ENCODE data around the gene NTHL1.

Gene NTHL1

DNA sequence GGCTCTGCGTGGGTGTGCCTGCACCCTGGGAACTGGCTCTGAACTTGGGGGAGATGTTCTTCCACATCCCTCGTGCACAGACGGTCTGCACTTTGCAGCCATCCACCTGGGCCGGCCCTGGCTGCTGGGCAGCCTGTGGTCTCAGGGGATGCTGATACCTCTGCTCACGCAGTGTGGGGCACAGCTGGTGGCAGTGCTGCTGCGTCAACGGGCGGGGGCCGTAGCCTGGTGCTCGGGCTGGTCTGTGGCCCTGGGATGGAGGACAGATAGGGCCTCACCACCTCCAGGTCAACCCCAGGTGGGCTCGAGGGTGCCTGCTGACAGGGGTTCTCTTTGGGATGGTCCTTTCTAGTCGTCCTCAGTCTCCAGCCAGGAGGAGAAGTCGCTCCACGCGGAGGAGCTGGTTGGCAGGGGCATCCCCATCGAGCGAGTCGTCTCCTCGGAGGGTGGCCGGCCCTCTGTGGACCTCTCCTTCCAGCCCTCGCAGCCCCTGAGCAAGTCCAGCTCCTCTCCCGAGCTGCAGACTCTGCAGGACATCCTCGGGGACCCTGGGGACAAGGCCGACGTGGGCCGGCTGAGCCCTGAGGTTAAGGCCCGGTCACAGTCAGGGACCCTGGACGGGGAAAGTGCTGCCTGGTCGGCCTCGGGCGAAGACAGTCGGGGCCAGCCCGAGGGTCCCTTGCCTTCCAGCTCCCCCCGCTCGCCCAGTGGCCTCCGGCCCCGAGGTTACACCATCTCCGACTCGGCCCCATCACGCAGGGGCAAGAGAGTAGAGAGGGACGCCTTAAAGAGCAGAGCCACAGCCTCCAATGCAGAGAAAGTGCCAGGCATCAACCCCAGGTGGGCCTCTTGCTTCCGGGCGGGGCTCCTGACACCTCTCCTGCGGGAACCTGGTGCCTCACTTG lies 36.5 kb upstream of the NTHL1 start:
- no peak overlapping the region for H3K4me3 ChIP-seq (replicated peaks in 1 of 2; ENCODE audit: low read depth in 2 of 2, low read length in 2 of 2)
- TF ChIP-seq, protein P1, sequence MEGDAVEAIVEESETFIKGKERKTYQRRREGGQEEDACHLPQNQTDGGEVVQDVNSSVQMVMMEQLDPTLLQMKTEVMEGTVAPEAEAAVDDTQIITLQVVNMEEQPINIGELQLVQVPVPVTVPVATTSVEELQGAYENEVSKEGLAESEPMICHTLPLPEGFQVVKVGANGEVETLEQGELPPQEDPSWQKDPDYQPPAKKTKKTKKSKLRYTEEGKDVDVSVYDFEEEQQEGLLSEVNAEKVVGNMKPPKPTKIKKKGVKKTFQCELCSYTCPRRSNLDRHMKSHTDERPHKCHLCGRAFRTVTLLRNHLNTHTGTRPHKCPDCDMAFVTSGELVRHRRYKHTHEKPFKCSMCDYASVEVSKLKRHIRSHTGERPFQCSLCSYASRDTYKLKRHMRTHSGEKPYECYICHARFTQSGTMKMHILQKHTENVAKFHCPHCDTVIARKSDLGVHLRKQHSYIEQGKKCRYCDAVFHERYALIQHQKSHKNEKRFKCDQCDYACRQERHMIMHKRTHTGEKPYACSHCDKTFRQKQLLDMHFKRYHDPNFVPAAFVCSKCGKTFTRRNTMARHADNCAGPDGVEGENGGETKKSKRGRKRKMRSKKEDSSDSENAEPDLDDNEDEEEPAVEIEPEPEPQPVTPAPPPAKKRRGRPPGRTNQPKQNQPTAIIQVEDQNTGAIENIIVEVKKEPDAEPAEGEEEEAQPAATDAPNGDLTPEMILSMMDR (IDR thresholded peaks at IDR 0.05; ENCODE audit: low read depth, low read length): no peak
- no peak for DNase-seq (ENCODE audit: low read depth in 2 of 2)

DNA sequence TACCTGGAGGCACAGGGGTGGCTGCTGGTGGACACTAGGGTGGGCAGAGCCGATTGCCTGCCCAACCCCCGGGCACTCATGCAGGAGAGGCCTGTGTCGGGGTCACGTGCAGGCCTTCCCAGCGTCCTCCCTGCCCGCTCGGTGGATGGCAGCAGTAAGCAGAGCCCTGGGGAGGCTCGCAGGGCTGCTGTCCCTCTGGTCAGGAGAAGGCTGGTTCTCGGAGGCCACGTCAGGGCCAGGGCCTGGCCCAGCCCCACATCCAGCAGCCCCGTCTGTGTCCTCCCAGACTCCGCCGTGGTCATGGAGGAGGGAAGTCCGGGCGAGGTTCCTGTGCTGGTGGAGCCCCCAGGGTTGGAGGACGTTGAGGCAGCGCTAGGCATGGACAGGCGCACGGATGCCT lies 35.8 kb upstream of the NTHL1 start:
- no peak for DNase-seq (ENCODE audit: low read depth in 2 of 2)
- no peak overlapping the region for H3K4me3 ChIP-seq (replicated peaks in 1 of 2; ENCODE audit: low read depth in 2 of 2, low read length in 2 of 2)
- TF ChIP-seq, protein P1 (IDR thresholded peaks at IDR 0.05; ENCODE audit: low read depth, low read length): no peak

DNA sequence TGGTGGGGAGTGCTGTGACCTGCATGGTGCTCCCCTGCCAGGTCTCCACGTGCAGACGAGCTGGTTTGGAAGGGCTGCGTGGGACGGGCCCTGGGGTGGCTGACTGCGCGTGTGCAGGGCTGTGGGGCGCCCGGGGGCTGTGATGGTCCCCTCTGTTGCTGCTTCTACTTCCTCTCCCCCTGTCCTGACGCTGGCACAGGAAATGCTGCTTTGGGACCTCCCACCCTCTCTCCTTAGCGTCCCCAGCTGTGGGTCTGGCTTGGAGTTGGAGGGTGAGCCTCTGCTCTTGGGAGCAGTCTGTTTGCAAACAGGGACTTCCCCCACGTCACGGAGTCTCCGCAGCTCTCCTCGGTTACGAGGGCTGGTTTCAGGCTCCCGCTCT lies 35.3 kb upstream of the NTHL1 start:
- H3K4me3 ChIP-seq (replicated peaks in 1 of 2; ENCODE audit: low read depth in 2 of 2, low read length in 2 of 2): no peak overlapping the region
- no peak for DNase-seq (ENCODE audit: low read depth in 2 of 2)
- TF ChIP-seq, protein P1 (IDR thresholded peaks at IDR 0.05; ENCODE audit: low read depth, low read length): no peak

DNA sequence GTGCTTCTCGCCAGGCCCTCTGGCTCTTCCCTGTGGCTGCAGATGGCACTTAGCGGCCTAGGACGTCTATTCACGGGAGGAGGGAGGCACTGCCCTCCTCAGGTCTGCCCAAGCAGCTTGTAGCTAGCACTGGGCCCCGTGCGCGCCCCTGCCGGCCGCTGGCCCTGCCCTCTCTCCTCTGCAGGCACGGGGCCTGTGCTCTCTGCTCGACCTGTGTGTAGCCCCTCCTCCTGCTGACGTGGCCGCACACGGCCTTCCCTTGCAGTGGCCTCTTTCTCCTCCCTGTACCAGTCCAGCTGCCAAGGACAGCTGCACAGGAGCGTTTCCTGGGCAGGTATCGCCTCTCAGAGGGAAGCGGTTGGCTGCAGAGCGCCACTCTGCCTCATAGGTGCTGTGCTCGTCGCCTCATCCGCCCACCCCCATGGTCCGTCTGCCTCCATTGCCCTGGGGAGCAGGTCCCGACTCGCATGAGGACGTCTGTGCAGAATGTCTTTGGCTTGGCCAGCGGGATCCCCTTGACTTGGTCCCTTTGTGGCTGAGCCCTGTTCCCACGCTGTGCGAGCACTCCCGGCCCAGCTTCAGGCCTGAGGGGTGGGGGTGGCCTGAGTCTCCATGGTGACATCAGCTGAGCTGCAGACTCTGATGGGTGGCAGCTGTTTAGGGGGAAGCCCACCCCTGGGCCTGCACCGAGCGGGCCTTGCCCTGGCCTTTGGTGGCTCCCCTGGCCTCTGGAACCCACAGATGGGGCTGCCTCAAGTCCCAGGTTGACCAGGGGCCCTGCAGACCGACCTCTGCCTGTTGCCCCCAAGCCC lies 34.7 kb upstream of the NTHL1 start:
- TF ChIP-seq, protein P1 (IDR thresholded peaks at IDR 0.05; ENCODE audit: low read depth, low read length): no peak
- H3K4me3 ChIP-seq (replicated peaks in 1 of 2; ENCODE audit: low read depth in 2 of 2, low read length in 2 of 2): no peak overlapping the region
- DNase-seq (ENCODE audit: low read depth in 2 of 2): peak; percentile 41 to 59

DNA sequence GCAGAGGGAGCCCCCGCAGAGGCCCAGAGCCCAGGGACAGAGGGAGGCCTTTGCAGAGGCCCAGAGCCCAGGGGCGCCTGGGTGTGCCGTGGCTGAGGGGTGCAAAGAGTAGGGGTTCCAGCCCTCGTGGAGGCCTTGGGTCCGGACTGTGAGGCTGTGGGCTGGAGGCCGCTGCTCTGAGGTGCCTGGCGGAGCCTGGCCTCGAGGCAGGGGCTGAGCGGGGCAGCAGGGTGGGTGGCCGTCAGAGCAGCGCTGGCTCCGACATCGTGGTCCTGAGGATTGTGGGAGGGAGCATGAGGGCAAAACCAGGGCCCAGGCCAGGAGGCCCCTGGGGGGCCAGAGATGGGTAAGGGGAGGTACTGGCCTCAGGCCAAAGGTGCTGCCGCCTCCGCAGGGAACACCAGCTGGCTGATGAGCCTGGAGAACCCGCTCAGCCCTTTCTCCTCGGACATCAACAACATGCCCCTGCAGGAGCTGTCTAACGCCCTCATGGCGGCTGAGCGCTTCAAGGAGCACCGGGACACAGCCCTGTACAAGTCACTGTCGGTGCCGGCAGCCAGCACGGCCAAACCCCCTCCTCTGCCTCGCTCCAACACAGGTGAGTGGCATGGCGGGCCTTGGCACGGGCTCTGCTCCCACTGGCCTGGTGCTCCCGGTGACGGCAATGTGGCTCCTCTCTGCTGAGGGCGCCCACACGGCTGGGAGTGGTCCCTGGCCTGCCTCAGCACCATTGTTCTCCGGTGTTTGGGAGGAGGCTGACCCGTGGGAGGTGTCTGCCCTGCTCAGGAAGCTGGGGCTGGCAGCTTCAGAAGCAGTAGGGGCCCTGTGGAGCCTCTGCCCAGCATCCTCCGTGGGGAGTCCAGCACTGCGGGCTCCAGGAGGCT lies 33.8 kb upstream of the NTHL1 start:
- no peak overlapping the region for H3K4me3 ChIP-seq (replicated peaks in 1 of 2; ENCODE audit: low read depth in 2 of 2, low read length in 2 of 2)
- TF ChIP-seq, protein P1 (IDR thresholded peaks at IDR 0.05; ENCODE audit: low read depth, low read length): no peak
- DNase-seq (ENCODE audit: low read depth in 2 of 2): peak; percentile 22 to 26

DNA sequence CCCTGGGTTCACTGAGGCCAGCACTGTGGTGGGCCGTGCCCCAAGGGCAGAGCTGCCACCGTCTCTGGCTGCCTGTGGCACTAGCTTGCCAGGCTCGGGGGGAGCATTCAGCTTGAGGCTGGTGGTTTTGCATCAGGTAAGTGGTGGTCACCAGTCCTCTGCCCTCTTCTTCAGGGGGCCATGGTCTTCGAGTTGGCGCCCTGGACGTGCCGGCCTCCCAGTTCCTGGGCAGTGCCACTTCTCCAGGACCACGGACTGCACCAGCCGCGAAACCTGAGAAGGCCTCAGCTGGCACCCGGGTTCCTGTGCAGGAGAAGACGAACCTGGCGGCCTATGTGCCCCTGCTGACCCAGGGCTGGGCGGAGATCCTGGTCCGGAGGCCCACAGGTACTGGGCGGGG lies 32.4 kb upstream of the NTHL1 start:
- no peak overlapping the region for H3K4me3 ChIP-seq (replicated peaks in 1 of 2; ENCODE audit: low read depth in 2 of 2, low read length in 2 of 2)
- TF ChIP-seq, protein P1 (IDR thresholded peaks at IDR 0.05; ENCODE audit: low read depth, low read length): no peak
- no peak for DNase-seq (ENCODE audit: low read depth in 2 of 2)

All from cardiac fibroblast (primary cell).